ENCODE results near the gene TMEM178B.

TMEM178B gene

DNA sequence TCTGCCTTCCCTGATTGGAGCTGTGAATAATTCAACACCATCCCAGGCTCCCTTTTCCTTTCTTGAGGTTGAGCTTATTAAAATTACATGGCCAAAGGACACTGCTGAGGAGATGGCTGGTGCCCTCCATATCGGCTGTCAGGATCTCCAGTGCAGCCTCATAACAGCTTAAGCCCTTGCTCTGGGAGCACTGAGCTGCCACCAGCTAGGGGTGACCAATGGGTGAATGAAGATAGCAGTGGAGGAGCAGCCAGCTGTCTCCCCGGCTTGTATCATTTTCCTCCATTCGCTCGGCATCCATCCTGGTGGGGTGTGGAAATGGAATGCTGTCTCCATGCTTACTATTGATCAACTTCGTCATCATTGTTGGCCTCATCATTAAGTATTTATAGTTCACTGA, 154.6 kb downstream of the TMEM178B start:
- no peak overlapping the region for H3K4me3 ChIP-seq (replicated peaks; ENCODE audit: low read depth, low read length)
- no peak for DNase-seq (ENCODE audit: extremely low read depth, low read depth)
- TF ChIP-seq, protein P1, sequence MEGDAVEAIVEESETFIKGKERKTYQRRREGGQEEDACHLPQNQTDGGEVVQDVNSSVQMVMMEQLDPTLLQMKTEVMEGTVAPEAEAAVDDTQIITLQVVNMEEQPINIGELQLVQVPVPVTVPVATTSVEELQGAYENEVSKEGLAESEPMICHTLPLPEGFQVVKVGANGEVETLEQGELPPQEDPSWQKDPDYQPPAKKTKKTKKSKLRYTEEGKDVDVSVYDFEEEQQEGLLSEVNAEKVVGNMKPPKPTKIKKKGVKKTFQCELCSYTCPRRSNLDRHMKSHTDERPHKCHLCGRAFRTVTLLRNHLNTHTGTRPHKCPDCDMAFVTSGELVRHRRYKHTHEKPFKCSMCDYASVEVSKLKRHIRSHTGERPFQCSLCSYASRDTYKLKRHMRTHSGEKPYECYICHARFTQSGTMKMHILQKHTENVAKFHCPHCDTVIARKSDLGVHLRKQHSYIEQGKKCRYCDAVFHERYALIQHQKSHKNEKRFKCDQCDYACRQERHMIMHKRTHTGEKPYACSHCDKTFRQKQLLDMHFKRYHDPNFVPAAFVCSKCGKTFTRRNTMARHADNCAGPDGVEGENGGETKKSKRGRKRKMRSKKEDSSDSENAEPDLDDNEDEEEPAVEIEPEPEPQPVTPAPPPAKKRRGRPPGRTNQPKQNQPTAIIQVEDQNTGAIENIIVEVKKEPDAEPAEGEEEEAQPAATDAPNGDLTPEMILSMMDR (IDR thresholded peaks at IDR 0.05; ENCODE audit: low read depth, low read length, missing control alignments) = no peak

GRCh38 chr7:141231018-141231792, 157.3 kb downstream of the TMEM178B start:
- TF ChIP-seq, protein P1 (IDR thresholded peaks at IDR 0.05; ENCODE audit: low read depth, low read length, missing control alignments) = no peak
- no peak for DNase-seq (ENCODE audit: extremely low read depth, low read depth)
- no peak overlapping the region for H3K4me3 ChIP-seq (replicated peaks; ENCODE audit: low read depth, low read length)

GRCh38 chr7:141232286-141233051, 158.6 kb downstream of the TMEM178B start:
- TF ChIP-seq, protein P1 (IDR thresholded peaks at IDR 0.05; ENCODE audit: low read depth, low read length, missing control alignments) = no peak
- DNase-seq (ENCODE audit: extremely low read depth, low read depth) = no peak
- H3K4me3 ChIP-seq (replicated peaks; ENCODE audit: low read depth, low read length) = no peak overlapping the region

- no peak for DNase-seq (ENCODE audit: extremely low read depth, low read depth)
- TF ChIP-seq, protein P1 (IDR thresholded peaks at IDR 0.05; ENCODE audit: low read depth, low read length, missing control alignments) = no peak
- H3K4me3 ChIP-seq (replicated peaks; ENCODE audit: low read depth, low read length) = no peak overlapping the region
Measured at GRCh38 chr7:141234335-141235105, 160.7 kb downstream of the TMEM178B start.

GRCh38 chr7:141235656-141236055, 161.8 kb downstream of the TMEM178B start:
- H3K4me3 ChIP-seq (replicated peaks; ENCODE audit: low read depth, low read length) = no peak overlapping the region
- DNase-seq (ENCODE audit: extremely low read depth, low read depth) = no peak
- TF ChIP-seq, protein P1 (IDR thresholded peaks at IDR 0.05; ENCODE audit: low read depth, low read length, missing control alignments) = no peak

DNA sequence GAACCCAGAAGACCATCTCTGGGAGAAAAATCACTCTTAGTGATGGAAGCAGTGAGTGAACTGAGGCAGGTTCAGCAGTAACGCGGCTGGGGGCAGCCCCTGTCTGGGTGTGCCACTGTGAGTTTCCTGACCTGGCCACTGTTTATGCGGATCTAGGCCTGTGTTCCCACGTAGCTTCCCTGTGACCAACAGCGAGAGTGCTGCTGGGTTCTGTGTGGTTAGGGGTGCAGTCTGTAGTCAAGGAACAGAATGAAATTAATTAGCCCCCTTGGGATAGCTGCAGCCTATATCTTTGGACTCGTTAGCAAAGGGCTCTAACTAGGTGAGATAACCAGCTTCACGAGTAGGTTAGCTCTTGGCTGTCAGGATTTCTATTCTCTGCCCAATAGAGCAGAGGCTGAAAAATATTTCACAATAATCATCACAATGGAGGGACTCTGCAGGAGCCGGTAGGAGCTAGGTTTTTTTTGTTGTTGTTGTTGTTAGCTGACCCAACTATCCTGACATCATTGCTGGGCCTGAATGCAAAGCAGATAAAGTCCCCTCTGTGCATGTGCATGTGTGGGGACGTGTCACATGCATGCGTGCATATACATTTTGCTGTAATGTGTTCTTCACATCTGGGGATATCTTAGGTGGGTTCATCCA, 164.9 kb downstream of the TMEM178B start:
- DNase-seq (ENCODE audit: extremely low read depth, low read depth) = no peak
- TF ChIP-seq, protein P1 (IDR thresholded peaks at IDR 0.05; ENCODE audit: low read depth, low read length, missing control alignments) = no peak
- H3K4me3 ChIP-seq (replicated peaks; ENCODE audit: low read depth, low read length) = no peak overlapping the region

All from HFF-Myc (cell line).